ENCODE data around the gene PPP1R13B. TPM values are rescaled to one million over a fixed set of nuclear protein-coding genes. Genes with fewer than 3 reads are reported as not detected.

The PPP1R13B gene
- total RNA-seq, 1 donor from 2014 or later = 40.3 TPM

- no peak for TF ChIP-seq CTCF (IDR thresholded peaks at IDR 0.05; ENCODE audit: unreplicated experiment)
- H3K27me3 Mint-ChIP-seq = no peaks in the 10 kb centered on the region
- no peaks in the 10 kb centered on the region for H3K4me1 Mint-ChIP-seq (ENCODE audit: low read depth)
- no peak for DNase-seq (ENCODE audit: low spot score, unreplicated experiment)
- H3K27ac Mint-ChIP-seq = no peak overlapping the region
- no peaks in the 10 kb centered on the region for H3K9me3 Mint-ChIP-seq (ENCODE audit: low read depth)
- peaks cover 17% of the 10 kb centered on the region for H3K36me3 Mint-ChIP-seq (ENCODE audit: insufficient read depth)
- no peak overlapping the region for H3K4me3 Mint-ChIP-seq (ENCODE audit: low read depth)
These were observed 109.8 kb downstream of the PPP1R13B start for GRCh38 chr14:103737432-103738045.

- H3K27me3 Mint-ChIP-seq = no peaks in the 10 kb centered on the region
- H3K4me1 Mint-ChIP-seq (ENCODE audit: low read depth) = no peaks in the 10 kb centered on the region
- H3K27ac Mint-ChIP-seq = no peak overlapping the region
- DNase-seq (ENCODE audit: low spot score, unreplicated experiment) = no peak
- TF ChIP-seq CTCF (IDR thresholded peaks at IDR 0.05; ENCODE audit: unreplicated experiment) = no peak
- no peaks in the 10 kb centered on the region for H3K9me3 Mint-ChIP-seq (ENCODE audit: low read depth)
- peaks cover 17% of the 10 kb centered on the region for H3K36me3 Mint-ChIP-seq (ENCODE audit: insufficient read depth)
- no peak overlapping the region for H3K4me3 Mint-ChIP-seq (ENCODE audit: low read depth)
These were observed 110.6 kb downstream of the PPP1R13B start for GRCh38 chr14:103736546-103737431.

- no peaks in the 10 kb centered on the region for H3K9me3 Mint-ChIP-seq (ENCODE audit: low read depth)
- no peaks in the 10 kb centered on the region for H3K4me1 Mint-ChIP-seq (ENCODE audit: low read depth)
- no peak for DNase-seq (ENCODE audit: low spot score, unreplicated experiment)
- no peak overlapping the region for H3K27ac Mint-ChIP-seq
- peaks cover 17% of the 10 kb centered on the region for H3K36me3 Mint-ChIP-seq (ENCODE audit: insufficient read depth)
- H3K27me3 Mint-ChIP-seq = no peaks in the 10 kb centered on the region
- H3K4me3 Mint-ChIP-seq (ENCODE audit: low read depth) = no peak overlapping the region
- TF ChIP-seq CTCF (IDR thresholded peaks at IDR 0.05; ENCODE audit: unreplicated experiment) = no peak
These were observed 111.4 kb downstream of the PPP1R13B start for GRCh38 chr14:103735815-103736545.

GRCh38 chr14:103735439-103735814 is 111.9 kb downstream of the PPP1R13B start:
- no peak overlapping the region for H3K4me3 Mint-ChIP-seq (ENCODE audit: low read depth)
- H3K9me3 Mint-ChIP-seq (ENCODE audit: low read depth) = no peaks in the 10 kb centered on the region
- no peaks in the 10 kb centered on the region for H3K27me3 Mint-ChIP-seq
- H3K4me1 Mint-ChIP-seq (ENCODE audit: low read depth) = no peaks in the 10 kb centered on the region
- H3K36me3 Mint-ChIP-seq (ENCODE audit: insufficient read depth) = peaks cover 17% of the 10 kb centered on the region
- no peak for TF ChIP-seq CTCF (IDR thresholded peaks at IDR 0.05; ENCODE audit: unreplicated experiment)
- no peak for DNase-seq (ENCODE audit: low spot score, unreplicated experiment)
- no peak overlapping the region for H3K27ac Mint-ChIP-seq

GRCh38 chr14:103735022-103735421 is 112.4 kb downstream of the PPP1R13B start:
- no peak for DNase-seq (ENCODE audit: low spot score, unreplicated experiment)
- Mint-ChIP-seq H3K36me3 (ENCODE audit: insufficient read depth) (peaks cover 16% of the 10 kb centered on the region), H3K9me3 (ENCODE audit: low read depth) (no peaks in the 10 kb centered on the region), H3K4me3 (ENCODE audit: low read depth) (no peak overlapping the region), H3K4me1 (ENCODE audit: low read depth) (no peaks in the 10 kb centered on the region), H3K27me3 (no peaks in the 10 kb centered on the region), H3K27ac (no peak overlapping the region)
- no peak for TF ChIP-seq CTCF (IDR thresholded peaks at IDR 0.05; ENCODE audit: unreplicated experiment)
